Body of pancreas (tissue), 4 donors: ENCODE measurements around the gene WDR18. TPM values are rescaled to one million over a fixed set of nuclear protein-coding genes. Genes with fewer than 3 reads are reported as not detected.

ENCODE experiments used
- ATAC-seq: fragments of 150-250 bp; one replicate; pipeline ENCODE4 v1.9.1; 2016
- DNase-seq, 4 donors: peaks; one replicate each; pipeline ENCODE4 v3.0.0-alpha.2; 2019
- H3K27ac ChIP-seq, 4 donors: fragments of 200-600 bp; sonication (generic); 1 replicate in 3 of 4; 2 replicates in 1 of 4; pipeline versions ENCODE4 v1.5.1 to v1.6.1; 2016 to 2019; ENCODE audit warnings: mild to moderate bottlenecking in 1 of 4, mixed read lengths in 1 of 4, moderate library complexity in 1 of 4
- H3K27me3 ChIP-seq, 2 donors: fragments of 200-600 bp; sonication (generic); one replicate each; pipeline ENCODE4 v1.6.0; 2016; ENCODE audit warnings: mild to moderate bottlenecking in 1 of 2
- H3K36me3 ChIP-seq, 2 donors: fragments of 200-600 bp; sonication (generic); replicated peaks in 1 of 2; 2 replicates each; pipeline ENCODE4 v1.5.1; 2016; ENCODE audit warnings: low read depth in 2 of 2; ENCODE audit not compliant: insufficient read depth in 1 of 2
- H3K4me1 ChIP-seq: fragments of 200-600 bp; sonication (generic); one replicate; pipeline ENCODE4 v1.6.0; 2016
- H3K4me3 ChIP-seq, 2 donors: fragments of 200-600 bp; sonication (generic); 1 replicate in 1 of 2; 2 replicates in 1 of 2; pipeline ENCODE4 v1.5.1; 2016 to 2019
- H3K9me3 ChIP-seq, 3 donors: fragments of 200-600 bp; sonication (generic); 1 replicate in 2 of 3; 2 replicates in 1 of 3; pipeline ENCODE4 v1.5.1; 2016
- CTCF ChIP-seq, 7 experiments: fragments of 450-650 bp in 4 of 7; fragments of 200-600 bp in 3 of 7; sonication (generic) in 3 of 7; IDR thresholded peaks; one replicate each; pipeline ENCODE4 v1.5.1; 2016 to 2019; ENCODE audit warnings: antibody characterized with exemption in 7 of 7
- POLR2A ChIP-seq, 3 donors: fragments of 450-650 bp; IDR thresholded peaks; one replicate each; pipeline ENCODE4 v1.6.1; 2016; ENCODE audit warnings: antibody characterized with exemption in 3 of 3, mild to moderate bottlenecking in 2 of 3
- WGBS, 2 donors: methylation state at CpG; one replicate each; pipeline ENCODE4 v1.1.5; 2017; 5-methylcytosine and 5-hydroxymethylcytosine counted together
- intact Hi-C: fragments of 100-400 bp; cut with DNase I; formaldehyde crosslinking; loops from one replicate; pipeline ENCODE4 v1.15.1; 2023
- total RNA-seq, 2 donors: library from RNA; depleted of rRNA; stranded (reverse); fragments of >200 nt; gene quantifications; one replicate each; pipeline ENCODE4 v1.1.0, GENCODE V29; 2016

The WDR18 gene
- total RNA-seq, 2 donors from 2014 or later = 15.3 to 53.1 TPM

- TF ChIP-seq POLR2A (IDR thresholded peaks at IDR 0.05) (no peak), CTCF (IDR thresholded peaks at IDR 0.05) (no peak)
- peaks cover 0 to 9% of the 10 kb centered on the region in 2 donors for H3K36me3 ChIP-seq
- DNase-seq (no peak), ATAC-seq (no peak)
- 95 to 99% methylated on average over 6 of the region's 6 CpGs for WGBS, 2 donors
- H3K9me3 ChIP-seq = peaks cover 0 to 7% (median 0%) of the 10 kb centered on the region in 3 donors
- no peak overlapping the region for H3K4me3 ChIP-seq
- intact Hi-C loops = no loop called here
- no peak overlapping the region for H3K27ac ChIP-seq
- H3K4me1 ChIP-seq = no peaks in the 10 kb centered on the region
- no peaks in the 10 kb centered on the region for H3K27me3 ChIP-seq
Measured at GRCh38 chr19:972281-972680, 11.9 kb upstream of the WDR18 start.

- Histone ChIP-seq H3K9me3 (peaks cover 0 to 7% (median 0%) of the 10 kb centered on the region in 3 donors), H3K36me3 (peaks cover 0 to 3% of the 10 kb centered on the region in 2 donors), H3K27ac (no peak overlapping the region), H3K4me3 (no peak overlapping the region), H3K4me1 (no peaks in the 10 kb centered on the region), H3K27me3 (no peaks in the 10 kb centered on the region)
- DNase-seq (no peak), ATAC-seq (no peak)
- no peak for TF ChIP-seq CTCF (IDR thresholded peaks at IDR 0.05)
- TF ChIP-seq POLR2A (IDR thresholded peaks at IDR 0.05) = no peak
- WGBS, 2 donors = 80 to 89% methylated on average over 15 to 28 of the region's 29 CpGs
- intact Hi-C loops = no loop called here
Measured at GRCh38 chr19:973726-974563, 10.2 kb upstream of the WDR18 start.

DNA sequence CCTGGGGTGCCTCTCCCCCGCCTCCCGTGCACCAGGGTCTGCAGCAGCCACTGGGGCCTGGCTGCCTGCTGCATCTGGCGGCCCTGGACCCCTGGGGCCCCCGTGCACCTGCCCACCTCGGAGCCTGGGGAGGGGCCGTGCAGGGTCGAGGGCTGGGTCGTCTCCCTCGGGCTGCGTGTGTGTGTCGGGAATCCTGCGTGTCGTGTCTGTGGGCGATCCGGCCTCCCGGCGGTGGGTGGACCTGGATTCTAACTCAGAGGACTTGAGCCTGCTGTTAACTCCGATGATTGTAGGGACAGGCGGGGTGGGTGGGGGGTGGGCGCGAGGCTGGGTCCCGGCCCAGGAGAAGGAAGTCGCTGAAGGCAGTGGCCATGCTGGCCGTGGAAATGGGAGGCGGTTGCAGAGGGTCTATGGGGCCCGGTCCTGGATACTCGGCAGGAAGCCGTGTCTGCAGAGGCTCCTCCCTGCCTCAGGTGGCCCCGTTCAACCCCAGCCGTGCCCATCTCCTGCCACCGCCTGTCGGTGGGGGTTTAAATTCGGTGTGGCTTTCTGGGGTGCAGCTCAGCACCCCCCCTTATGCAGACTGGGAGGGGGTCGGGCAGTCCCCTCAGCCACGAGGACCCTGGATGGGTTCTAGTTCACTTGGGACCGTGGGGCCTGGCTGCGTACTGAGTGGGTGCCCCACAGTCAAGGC, 9.4 kb upstream of the WDR18 start:
- intact Hi-C loops = no loop called here
- no peak for ATAC-seq

GRCh38 chr19:976476-976875, 7.7 kb upstream of the WDR18 start:
- H3K36me3 ChIP-seq = no peaks in the 10 kb centered on the region
- no peak overlapping the region for H3K27ac ChIP-seq
- no peaks in the 10 kb centered on the region for H3K27me3 ChIP-seq
- no peaks in the 10 kb centered on the region for H3K9me3 ChIP-seq
- 74 to 81% methylated on average over 6 to 10 of the region's 10 CpGs for WGBS, 2 donors
- ATAC-seq = no peak
- DNase-seq = no peak
- H3K4me3 ChIP-seq = no peak overlapping the region
- TF ChIP-seq CTCF (IDR thresholded peaks at IDR 0.05) = no peak
- no peak for TF ChIP-seq POLR2A (IDR thresholded peaks at IDR 0.05)
- H3K4me1 ChIP-seq = peaks cover 11% of the 10 kb centered on the region
- intact Hi-C loops = loop anchor here (2.0 kb wide), 1 partner anchor 54 kb away; no protein-coding TSS in a partner anchor

More for the DNA sequence above, 9.4 kb upstream of the WDR18 start:
- Histone ChIP-seq H3K36me3 (peaks cover 0 to 3% of the 10 kb centered on the region in 2 donors), H3K4me1 (no peaks in the 10 kb centered on the region), H3K4me3 (no peak overlapping the region), H3K9me3 (peaks cover 0 to 7% (median 0%) of the 10 kb centered on the region in 3 donors), H3K27me3 (no peaks in the 10 kb centered on the region), H3K27ac (no peak overlapping the region)
- no peak for DNase-seq
- TF ChIP-seq POLR2A (IDR thresholded peaks at IDR 0.05) = no peak
- TF ChIP-seq CTCF (IDR thresholded peaks at IDR 0.05) = no peak
- WGBS, 2 donors = 81 to 86% methylated on average over 20 to 30 of the region's 37 CpGs
